Transverse colon (tissue), 4 donors: Measurements from ENCODE around the gene IL10.

Experiments
- CTCF ChIP-seq, 5 experiments: fragments of 200-600 bp in 3 of 5; fragments of 450-650 bp in 2 of 5; sonication (generic) in 3 of 5; IDR thresholded peaks; 1 replicate in 2 of 5; 2 replicates in 3 of 5; pipeline ENCODE4 v1.5.1; 2016 to 2017; ENCODE audit warnings: antibody characterized with exemption in 5 of 5, inconsistent platforms in 3 of 5, mild to moderate bottlenecking in 2 of 5, moderate library complexity in 1 of 5
- POLR2AphosphoS5 ChIP-seq, 3 donors: sonication (generic); formaldehyde crosslinking; IDR thresholded peaks; one replicate each; pipeline ENCODE4 v1.6.1; 2016; ENCODE audit warnings: antibody characterized with exemption in 3 of 3

GRCh38 chr1:206722751-206723461 is 49.4 kb downstream of the IL10 start:
- TF ChIP-seq CTCF (IDR thresholded peaks at IDR 0.05) = no peak
- TF ChIP-seq POLR2AphosphoS5 (IDR thresholded peaks at IDR 0.05) = no peak
